ACHN (cell line): Measurements from ENCODE around the gene ASCL1.

Source experiments
- DNase-seq: peaks from one replicate; pipeline ENCODE4 v3.0.0-alpha.2; 2015
- in situ Hi-C: cut with HindIII; loops from 2 replicates; pipeline ENCODE4 v1.10.0; 2017; ENCODE audit warnings: low sequenced_read_pairs, low pct_ligation_motif_present, low pct_unique_long_range_greater_than_20kb

Gene ASCL1

GRCh38 chr12:102957339-102958050 is at the start of gene ASCL1:
TSS of gene ASCL1 (plus strand) at chr12:102957674. CDS start at chr12:102958245, 571 bp downstream.
- peak; percentile 23 for DNase-seq
- in situ Hi-C loops: no loop called here

- in situ Hi-C loops: no loop called here
- DNase-seq: no peak
These were observed 49.6 kb upstream of the ASCL1 start for GRCh38 chr12:102907918-102908317.

DNA sequence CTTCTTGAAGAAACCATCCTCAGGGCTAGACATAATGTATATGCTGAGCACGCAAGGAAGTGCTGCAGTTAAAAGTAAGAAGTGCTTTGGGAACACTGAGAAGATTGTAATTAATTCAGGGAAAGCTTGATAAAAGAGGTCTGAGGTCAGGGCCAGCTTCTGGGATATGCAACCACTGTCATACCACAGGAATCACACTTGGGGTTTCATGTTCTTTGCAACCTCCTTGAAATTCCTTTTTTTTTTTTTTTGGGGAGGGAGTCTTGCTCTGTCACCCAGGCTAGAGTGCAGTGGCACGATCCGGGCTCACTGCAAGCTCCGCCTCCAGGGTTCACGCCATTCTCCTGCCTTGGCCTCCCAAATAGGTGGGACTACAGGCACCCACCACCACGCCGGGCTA is 47.3 kb upstream of the ASCL1 start:
- in situ Hi-C loops: no loop called here

DNA sequence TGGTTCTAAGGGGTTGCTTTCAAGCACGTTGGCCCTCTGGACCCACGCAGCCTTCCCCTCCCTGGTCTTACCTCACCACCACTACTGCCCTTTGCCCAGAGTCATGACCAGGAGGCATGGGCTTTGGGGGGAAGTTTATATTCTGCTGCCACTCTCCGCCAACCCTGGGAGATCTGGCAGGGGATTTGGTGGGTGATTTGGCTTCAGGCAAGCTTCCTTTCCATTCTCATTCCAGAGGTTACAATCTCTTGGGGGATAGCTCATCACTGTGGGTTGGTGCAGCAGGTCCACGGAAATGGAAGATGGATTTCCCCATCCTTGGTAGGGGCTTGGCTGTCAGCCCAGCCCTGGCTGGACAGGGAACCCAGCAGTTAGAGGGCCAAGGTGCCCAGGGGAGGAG is 46.7 kb upstream of the ASCL1 start:
- in situ Hi-C loops: no loop called here
- no peak for DNase-seq

More for the DNA sequence above, 47.3 kb upstream of the ASCL1 start:
- DNase-seq: no peak

DNA sequence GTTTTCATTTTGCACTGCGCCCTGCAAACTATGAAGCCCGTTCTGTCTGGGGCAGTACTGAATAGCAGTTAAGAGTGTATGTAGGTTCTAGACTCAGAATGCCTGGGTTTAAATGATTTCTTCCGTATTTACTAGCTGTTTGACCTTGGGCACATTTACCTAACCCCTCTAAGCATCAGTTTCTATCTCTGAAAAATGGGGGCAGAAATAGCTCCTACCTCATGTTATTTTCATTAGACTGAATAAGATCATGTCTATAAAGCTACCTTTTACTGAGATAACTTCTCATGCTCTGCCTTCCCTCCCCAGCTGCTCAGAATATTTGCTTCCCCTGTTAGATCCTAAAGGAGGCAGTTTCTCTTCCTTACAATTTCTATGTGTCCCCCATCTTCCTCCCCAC is 46.2 kb upstream of the ASCL1 start:
- in situ Hi-C loops: no loop called here
- DNase-seq: no peak

DNA sequence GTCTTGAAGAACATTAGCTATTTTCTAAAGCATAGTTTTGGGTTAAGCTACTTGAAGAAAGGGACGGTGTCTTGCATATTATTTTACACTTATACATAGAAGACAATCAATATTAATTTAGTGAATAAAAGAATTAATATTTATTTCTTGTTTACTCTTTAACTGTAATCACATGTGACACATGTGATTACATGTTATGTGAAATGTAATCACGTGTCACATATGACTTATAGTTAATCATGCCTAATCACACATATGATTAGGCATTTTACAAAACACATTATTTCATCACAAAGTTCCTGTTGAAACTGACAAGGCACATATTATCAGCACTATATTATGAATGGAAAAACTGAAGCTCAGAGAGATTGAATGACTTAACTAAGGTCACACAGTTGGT is 45.2 kb upstream of the ASCL1 start:
- in situ Hi-C loops: no loop called here
- DNase-seq: no peak

- no peak for DNase-seq
- in situ Hi-C loops: no loop called here
These were observed 43.8 kb upstream of the ASCL1 start for GRCh38 chr12:102913453-102914226.

DNA sequence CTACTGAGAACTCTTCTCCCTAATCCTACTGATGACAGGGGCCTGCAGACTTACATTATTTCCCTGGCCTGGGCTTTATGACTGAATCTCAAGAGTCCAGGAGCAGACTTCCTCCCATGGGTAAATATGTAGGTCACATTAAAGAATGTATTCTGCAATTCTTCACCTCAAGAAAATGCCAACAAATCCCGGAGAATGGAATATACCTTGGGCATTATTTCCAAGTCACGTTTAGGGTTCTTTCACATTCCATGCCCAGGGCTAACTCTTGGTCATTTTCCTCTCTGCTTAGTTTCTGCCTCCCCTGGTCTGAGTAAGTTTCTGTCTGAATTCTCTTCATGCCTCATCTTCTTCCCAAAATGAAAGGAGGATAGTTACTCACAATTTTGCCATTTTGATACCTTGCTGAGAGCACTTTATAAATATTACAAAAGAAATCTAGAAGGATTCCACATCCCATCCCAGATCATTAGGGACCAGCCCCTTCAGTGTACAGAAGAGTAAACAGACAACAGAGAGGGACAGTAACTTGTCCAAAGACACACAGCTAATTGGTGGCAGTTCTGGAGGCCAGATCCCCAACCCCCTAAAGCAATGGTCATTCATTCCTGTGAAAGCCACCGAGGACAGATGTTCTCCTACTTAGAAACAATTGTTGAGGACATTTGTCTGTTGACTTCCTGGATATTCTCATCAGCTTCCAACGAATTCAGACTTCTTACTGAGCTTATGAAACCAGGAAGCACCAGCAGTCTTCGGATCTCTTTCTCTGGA is 41.0 kb upstream of the ASCL1 start:
- no peak for DNase-seq
- in situ Hi-C loops: no loop called here

GRCh38 chr12:102917026-102917787 is 40.3 kb upstream of the ASCL1 start, which contains the start of gene PAH:
TSS of gene PAH (minus strand) at chr12:102917244. CDS start at chr12:102917130, 114 bp downstream.
- DNase-seq: peak; percentile 24

GRCh38 chr12:102918840-102919239 is 38.6 kb upstream of the ASCL1 start:
- in situ Hi-C loops: no loop called here
- no peak for DNase-seq

More at GRCh38 chr12:102917026-102917787, 40.3 kb upstream of the ASCL1 start, which contains the start of gene PAH:
- in situ Hi-C loops: no loop called here

GRCh38 chr12:102920271-102920670 is 37.2 kb upstream of the ASCL1 start:
- no peak for DNase-seq
- in situ Hi-C loops: no loop called here

- in situ Hi-C loops: no loop called here
- no peak for DNase-seq
These were observed 36.2 kb upstream of the ASCL1 start for GRCh38 chr12:102921240-102921639.

DNA sequence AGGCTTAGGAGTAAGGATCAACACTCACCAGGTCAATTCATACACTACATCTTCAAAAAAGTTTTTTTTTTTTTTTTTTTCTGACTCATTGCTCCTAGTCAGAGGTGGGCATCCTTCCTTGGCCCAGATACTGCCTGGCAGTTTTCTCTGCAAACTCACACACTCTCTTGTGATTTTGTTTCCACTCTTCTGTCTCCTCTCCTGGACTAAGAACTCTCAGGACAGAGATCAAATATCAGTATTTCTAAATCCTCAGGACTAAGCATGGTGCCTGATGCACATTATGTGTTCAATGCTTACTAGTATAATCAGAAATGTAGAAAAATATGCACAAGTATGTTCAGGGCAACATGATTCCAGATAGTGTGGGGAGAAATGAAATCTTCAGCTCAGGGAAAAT is 30.3 kb upstream of the ASCL1 start:
- in situ Hi-C loops: no loop called here
- no peak for DNase-seq

DNA sequence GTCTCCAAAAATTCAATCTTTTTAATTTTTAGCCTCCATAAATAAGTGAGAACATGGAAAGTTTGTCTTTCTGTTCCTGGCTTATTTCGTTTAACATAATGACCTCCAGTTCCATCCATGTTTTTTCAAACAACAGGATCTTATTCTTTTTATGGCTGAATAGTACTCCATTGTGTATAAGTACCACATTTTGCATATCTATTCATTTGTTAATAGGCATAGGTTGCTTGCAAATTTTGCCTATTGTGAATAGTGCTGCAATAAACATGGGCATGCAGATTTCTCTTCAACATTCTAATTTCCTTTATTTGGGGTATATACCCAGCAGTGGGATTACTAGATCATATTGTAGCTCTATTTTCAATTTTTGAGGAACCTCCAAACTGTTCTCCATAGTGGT is 24.3 kb upstream of the ASCL1 start:
- in situ Hi-C loops: no loop called here
- DNase-seq: no peak

DNA sequence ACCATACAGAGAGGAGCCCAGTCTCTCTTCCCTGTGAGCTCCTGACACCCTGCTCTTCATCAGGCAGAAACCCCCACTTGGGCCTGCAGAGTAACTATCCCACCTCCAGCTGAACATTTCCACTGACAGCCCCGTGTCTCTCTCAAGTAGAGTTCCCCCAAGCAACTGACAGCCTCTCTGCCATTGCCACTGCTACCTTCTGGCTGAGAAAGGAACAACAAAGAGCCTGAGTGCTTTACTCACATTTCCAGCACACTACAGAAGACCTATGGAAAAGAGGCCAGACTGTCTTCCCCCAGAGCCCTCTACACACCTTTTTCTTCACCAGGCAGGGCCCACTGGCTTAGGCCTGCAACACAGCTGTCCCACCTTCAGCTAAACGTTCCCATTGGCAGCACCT is 18.4 kb upstream of the ASCL1 start:
- DNase-seq: no peak
- in situ Hi-C loops: no loop called here

- in situ Hi-C loops: no loop called here
- DNase-seq: no peak
These were observed 17.7 kb upstream of the ASCL1 start for GRCh38 chr12:102939670-102940222.

GRCh38 chr12:102946042-102946441 is 11.4 kb upstream of the ASCL1 start:
- DNase-seq: no peak
- in situ Hi-C loops: no loop called here

DNA sequence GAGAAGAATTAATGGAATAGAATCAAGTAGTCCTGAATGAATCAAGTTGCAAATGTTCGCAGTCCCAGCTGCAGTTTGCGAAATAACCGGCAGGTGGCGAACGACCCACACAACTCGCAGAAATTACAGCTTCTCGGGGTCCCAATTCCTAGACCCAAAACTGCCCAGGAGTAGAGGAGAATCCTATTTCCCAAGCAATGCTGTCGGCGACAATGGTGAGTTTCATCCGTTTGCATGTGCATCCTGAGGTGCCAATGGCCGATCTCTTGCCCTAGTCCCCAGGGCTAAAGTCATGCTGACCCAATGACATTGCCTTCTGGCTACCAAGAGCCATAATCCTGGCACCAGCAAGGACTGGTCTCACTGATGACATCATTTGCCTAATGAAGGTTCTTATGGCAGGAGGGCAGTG is 8.5 kb upstream of the ASCL1 start:
- in situ Hi-C loops: no loop called here
- peak; percentile 46 for DNase-seq
